ENCODE data around the gene MYO18B.

DNA sequence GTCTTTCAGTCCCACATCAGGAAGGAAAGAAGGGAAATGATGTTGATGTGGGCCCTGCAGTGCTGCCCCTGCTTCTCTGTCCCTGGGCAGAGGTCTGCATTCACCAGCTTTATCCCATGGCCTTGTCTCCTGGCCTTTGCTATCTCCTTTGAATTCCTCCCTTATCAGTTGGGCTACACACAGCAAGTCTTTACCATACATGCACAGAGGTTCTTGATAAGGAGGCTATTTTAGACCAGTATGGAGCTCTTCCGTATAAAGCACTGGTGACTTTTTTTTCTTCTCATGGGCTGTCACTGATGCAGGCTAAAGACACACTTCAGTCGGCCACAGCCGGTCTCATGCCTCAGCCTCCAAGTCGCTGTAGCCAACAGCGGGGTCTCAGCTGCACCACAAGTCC lies 20.2 kb downstream of the MYO18B start:
- TF ChIP-seq MAFK (IDR thresholded peaks at IDR 0.05; ENCODE audit: low read depth, low read length) (no peak), SMC3 (IDR thresholded peaks at IDR 0.05; ENCODE audit: low read depth, low read length) (no peak)
- TF ChIP-seq, protein P1, sequence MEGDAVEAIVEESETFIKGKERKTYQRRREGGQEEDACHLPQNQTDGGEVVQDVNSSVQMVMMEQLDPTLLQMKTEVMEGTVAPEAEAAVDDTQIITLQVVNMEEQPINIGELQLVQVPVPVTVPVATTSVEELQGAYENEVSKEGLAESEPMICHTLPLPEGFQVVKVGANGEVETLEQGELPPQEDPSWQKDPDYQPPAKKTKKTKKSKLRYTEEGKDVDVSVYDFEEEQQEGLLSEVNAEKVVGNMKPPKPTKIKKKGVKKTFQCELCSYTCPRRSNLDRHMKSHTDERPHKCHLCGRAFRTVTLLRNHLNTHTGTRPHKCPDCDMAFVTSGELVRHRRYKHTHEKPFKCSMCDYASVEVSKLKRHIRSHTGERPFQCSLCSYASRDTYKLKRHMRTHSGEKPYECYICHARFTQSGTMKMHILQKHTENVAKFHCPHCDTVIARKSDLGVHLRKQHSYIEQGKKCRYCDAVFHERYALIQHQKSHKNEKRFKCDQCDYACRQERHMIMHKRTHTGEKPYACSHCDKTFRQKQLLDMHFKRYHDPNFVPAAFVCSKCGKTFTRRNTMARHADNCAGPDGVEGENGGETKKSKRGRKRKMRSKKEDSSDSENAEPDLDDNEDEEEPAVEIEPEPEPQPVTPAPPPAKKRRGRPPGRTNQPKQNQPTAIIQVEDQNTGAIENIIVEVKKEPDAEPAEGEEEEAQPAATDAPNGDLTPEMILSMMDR (conservative IDR thresholded peaks at IDR 0.05; ENCODE audit: low read depth, low read length) = no peak
